ENCODE measurements around the gene BCR. TPM values are rescaled to one million over a fixed set of nuclear protein-coding genes. Genes with fewer than 3 reads are reported as not detected.

BCR gene
- total and polyA plus RNA-seq, 2 donors (not counting 1 experiment from before 2014, with no cell fraction given) = 15.7 to 66.6 TPM

DNA sequence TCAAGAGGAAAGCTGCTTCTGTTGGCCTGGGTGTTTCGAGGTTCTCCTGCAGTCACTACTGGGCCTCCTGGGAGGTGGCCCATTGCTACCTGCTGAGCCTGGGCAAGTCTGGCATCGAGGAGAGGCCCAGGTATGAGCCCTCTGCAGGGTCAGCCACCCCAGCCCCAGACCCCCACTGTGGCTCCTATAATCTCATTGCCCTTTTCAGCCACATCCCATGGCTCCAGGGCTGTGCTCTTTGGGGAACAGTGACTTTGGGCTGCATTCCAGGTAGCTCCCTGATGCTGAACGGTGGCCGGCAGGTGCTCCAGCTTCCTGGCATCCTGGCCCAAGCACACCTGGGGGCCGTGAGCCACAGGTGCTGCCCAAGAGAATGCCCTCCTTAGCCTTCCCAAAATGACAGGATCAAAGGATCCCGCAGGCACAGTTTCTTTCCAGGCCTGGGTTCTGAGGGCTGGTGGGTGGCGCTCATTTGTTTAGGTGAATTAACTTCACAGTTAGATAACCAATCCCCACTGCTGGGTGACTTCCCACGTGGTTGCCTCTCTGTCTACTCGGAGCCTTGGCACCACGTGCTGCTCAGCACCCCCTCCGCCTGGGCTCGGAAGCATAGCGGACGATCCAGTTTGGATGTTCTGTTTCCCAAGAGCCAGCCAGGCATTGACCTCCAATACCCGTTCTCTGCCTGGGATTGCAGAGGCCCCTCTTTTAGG, 97.4 kb downstream of the BCR start:
- H3K4me1 ChIP-seq (ENCODE audit: control insufficient read depth, extremely low read depth, insufficient read depth, low read length) = no peaks in the 10 kb centered on the region
- H4K20me1 ChIP-seq (ENCODE audit: control insufficient read depth, extremely low read depth, insufficient read depth, low read length) = no peaks in the 10 kb centered on the region
- no peaks in the 10 kb centered on the region for H3K79me2 ChIP-seq (ENCODE audit: control insufficient read depth, insufficient read depth, low read length)
- no peak overlapping the region for H3K4me3 ChIP-seq (replicated peaks in 1 of 4; ENCODE audit: control extremely low read depth in 1 of 4, insufficient read depth in 1 of 4, low read depth in 3 of 4, low read length in 4 of 4)
- H3K27me3 ChIP-seq (ENCODE audit: control insufficient read depth, insufficient read depth, low read length) = no peaks in the 10 kb centered on the region
- no peak overlapping the region for H3K27ac ChIP-seq (ENCODE audit: insufficient read depth, low read length)
- no peaks in the 10 kb centered on the region for H3K9me3 ChIP-seq (ENCODE audit: control insufficient read depth, insufficient read depth, low read depth, low read length)
- no peak overlapping the region for H3K4me2 ChIP-seq (ENCODE audit: extremely low read depth, insufficient read depth, low read length)
- DNase-seq (ENCODE audit: low read depth in 2 of 2) = no peak
- no peak overlapping the region for H3K9ac ChIP-seq (ENCODE audit: insufficient read depth, low read length)
- H3K36me3 ChIP-seq (ENCODE audit: control insufficient read depth, insufficient read depth, low read length) = peaks cover 6% of the 10 kb centered on the region
- no peak for TF ChIP-seq EZH2 (IDR thresholded peaks at IDR 0.05; ENCODE audit: low read length, missing control alignments)
- TF ChIP-seq, protein P1, sequence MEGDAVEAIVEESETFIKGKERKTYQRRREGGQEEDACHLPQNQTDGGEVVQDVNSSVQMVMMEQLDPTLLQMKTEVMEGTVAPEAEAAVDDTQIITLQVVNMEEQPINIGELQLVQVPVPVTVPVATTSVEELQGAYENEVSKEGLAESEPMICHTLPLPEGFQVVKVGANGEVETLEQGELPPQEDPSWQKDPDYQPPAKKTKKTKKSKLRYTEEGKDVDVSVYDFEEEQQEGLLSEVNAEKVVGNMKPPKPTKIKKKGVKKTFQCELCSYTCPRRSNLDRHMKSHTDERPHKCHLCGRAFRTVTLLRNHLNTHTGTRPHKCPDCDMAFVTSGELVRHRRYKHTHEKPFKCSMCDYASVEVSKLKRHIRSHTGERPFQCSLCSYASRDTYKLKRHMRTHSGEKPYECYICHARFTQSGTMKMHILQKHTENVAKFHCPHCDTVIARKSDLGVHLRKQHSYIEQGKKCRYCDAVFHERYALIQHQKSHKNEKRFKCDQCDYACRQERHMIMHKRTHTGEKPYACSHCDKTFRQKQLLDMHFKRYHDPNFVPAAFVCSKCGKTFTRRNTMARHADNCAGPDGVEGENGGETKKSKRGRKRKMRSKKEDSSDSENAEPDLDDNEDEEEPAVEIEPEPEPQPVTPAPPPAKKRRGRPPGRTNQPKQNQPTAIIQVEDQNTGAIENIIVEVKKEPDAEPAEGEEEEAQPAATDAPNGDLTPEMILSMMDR (conservative IDR thresholded peaks at IDR 0.05 in 1 of 2, IDR thresholded peaks at IDR 0.05 in 1 of 2; ENCODE audit: low read depth in 1 of 2, low read length in 2 of 2) = no peak
- no peak overlapping the region for H2AFZ ChIP-seq (ENCODE audit: low read length)

DNA sequence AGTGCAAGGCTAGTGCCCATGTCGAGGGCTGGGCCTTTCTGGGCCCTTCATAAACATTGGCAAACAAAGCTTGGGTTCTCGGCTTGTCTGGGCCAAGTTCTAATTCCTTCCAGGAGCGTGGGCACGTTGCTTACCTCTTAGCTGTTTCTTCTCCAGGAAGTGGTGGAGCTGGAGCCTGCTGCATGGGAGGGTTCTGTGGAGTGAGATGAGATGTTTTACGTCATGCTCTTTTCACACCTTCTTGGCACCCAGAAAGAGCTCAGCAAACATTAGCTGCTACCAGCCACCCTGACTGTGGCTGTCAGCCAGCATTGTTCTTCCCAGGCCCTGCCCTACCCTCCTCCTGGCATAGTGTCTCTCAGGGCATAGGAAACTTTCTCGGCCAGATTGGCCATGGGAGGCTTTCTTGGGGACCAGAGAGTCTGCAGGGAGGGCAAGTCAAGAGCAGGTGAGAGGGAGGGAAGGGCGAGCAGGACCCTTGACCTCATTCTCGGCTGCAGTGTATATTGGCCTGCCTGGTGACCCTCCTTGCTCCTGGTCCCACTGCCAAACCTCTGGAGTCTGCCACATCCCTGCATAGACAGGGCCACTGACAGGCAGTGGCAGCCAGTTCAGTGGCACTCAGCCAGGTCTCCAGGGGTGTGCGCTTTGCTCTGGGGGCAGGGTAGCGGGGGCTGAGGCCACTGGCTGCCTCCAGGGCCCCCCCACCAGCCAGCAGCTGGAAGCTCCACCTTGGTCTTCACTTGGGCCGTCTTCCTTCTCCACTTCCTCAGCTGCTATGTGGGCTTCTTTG, 98.8 kb downstream of the BCR start:
- Histone ChIP-seq H3K79me2 (ENCODE audit: control insufficient read depth, insufficient read depth, low read length) (no peaks in the 10 kb centered on the region), H3K27me3 (ENCODE audit: control insufficient read depth, insufficient read depth, low read length) (no peaks in the 10 kb centered on the region), H3K9ac (ENCODE audit: insufficient read depth, low read length) (no peak overlapping the region), H3K4me3 (replicated peaks in 1 of 4; ENCODE audit: control extremely low read depth in 1 of 4, insufficient read depth in 1 of 4, low read depth in 3 of 4, low read length in 4 of 4) (no peak overlapping the region), H3K27ac (ENCODE audit: insufficient read depth, low read length) (no peak overlapping the region), H4K20me1 (ENCODE audit: control insufficient read depth, extremely low read depth, insufficient read depth, low read length) (no peaks in the 10 kb centered on the region), H3K36me3 (ENCODE audit: control insufficient read depth, insufficient read depth, low read length) (peaks cover 3% of the 10 kb centered on the region), H3K9me3 (ENCODE audit: control insufficient read depth, insufficient read depth, low read depth, low read length) (no peaks in the 10 kb centered on the region), H3K4me2 (ENCODE audit: extremely low read depth, insufficient read depth, low read length) (no peak overlapping the region), H3K4me1 (ENCODE audit: control insufficient read depth, extremely low read depth, insufficient read depth, low read length) (no peaks in the 10 kb centered on the region), H2AFZ (ENCODE audit: low read length) (no peak overlapping the region)
- no peak for TF ChIP-seq EZH2 (IDR thresholded peaks at IDR 0.05; ENCODE audit: low read length, missing control alignments)
- TF ChIP-seq, protein P1 (conservative IDR thresholded peaks at IDR 0.05 in 1 of 2, IDR thresholded peaks at IDR 0.05 in 1 of 2; ENCODE audit: low read depth in 1 of 2, low read length in 2 of 2) = no peak
- peak in 1 of 2 donors; percentile 52 for DNase-seq (ENCODE audit: low read depth in 2 of 2)

DNA sequence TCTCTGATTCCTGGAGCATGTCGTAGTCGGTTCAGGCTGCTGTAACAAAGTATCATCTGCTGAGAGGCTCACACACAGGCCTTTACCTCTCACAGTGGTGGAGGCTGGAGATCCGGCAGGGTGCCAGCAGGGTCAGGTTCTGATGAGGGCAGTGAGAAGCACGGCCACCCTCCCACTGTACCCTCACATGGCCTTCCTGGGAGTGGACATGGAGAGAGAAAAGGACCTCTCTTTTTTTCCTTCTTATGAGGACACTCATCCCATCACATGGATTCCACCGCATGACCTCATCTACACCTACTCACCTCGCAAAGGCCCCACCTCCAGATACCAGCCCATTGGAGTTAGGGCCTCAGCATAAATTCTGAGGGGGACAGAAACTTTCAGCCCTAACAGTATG, 99.5 kb downstream of the BCR start:
- no peaks in the 10 kb centered on the region for H3K79me2 ChIP-seq (ENCODE audit: control insufficient read depth, insufficient read depth, low read length)
- H3K4me2 ChIP-seq (ENCODE audit: extremely low read depth, insufficient read depth, low read length) = no peak overlapping the region
- peaks cover 3% of the 10 kb centered on the region for H3K36me3 ChIP-seq (ENCODE audit: control insufficient read depth, insufficient read depth, low read length)
- DNase-seq (ENCODE audit: low read depth in 2 of 2) = peak in 1 of 2 donors; percentile 40
- H3K27ac ChIP-seq (ENCODE audit: insufficient read depth, low read length) = no peak overlapping the region
- no peak overlapping the region for H3K9ac ChIP-seq (ENCODE audit: insufficient read depth, low read length)
- no peak overlapping the region for H3K4me3 ChIP-seq (replicated peaks in 1 of 4; ENCODE audit: control extremely low read depth in 1 of 4, insufficient read depth in 1 of 4, low read depth in 3 of 4, low read length in 4 of 4)
- H4K20me1 ChIP-seq (ENCODE audit: control insufficient read depth, extremely low read depth, insufficient read depth, low read length) = no peaks in the 10 kb centered on the region
- H3K9me3 ChIP-seq (ENCODE audit: control insufficient read depth, insufficient read depth, low read depth, low read length) = no peaks in the 10 kb centered on the region
- H3K27me3 ChIP-seq (ENCODE audit: control insufficient read depth, insufficient read depth, low read length) = no peaks in the 10 kb centered on the region
- no peak overlapping the region for H2AFZ ChIP-seq (ENCODE audit: low read length)
- TF ChIP-seq, protein P1 (conservative IDR thresholded peaks at IDR 0.05 in 1 of 2, IDR thresholded peaks at IDR 0.05 in 1 of 2; ENCODE audit: low read depth in 1 of 2, low read length in 2 of 2) = no peak
- TF ChIP-seq EZH2 (IDR thresholded peaks at IDR 0.05; ENCODE audit: low read length, missing control alignments) = no peak
- no peaks in the 10 kb centered on the region for H3K4me1 ChIP-seq (ENCODE audit: control insufficient read depth, extremely low read depth, insufficient read depth, low read length)
